GM12878 (cell line): Measurements from ENCODE around the gene THAP11. TPM values are rescaled to one million over a fixed set of nuclear protein-coding genes. Genes with fewer than 3 reads are reported as not detected.

Experiments used
- ATAC-seq: fragments of 200-7000 bp; cut with Tn5 transposase; 3 replicates; pipeline ENCODE4 v1.9.1; 2020; ENCODE audit warnings: mild to moderate bottlenecking, moderate library complexity
- BruUV-seq: library from RNA; stranded (reverse); fragments of 400-500 nt; replicated peaks from 2 replicates; lab custom pipeline; 2021; lab: Mats Ljungman, UMichigan
- CTCF ChIA-PET: fragments of 300-600 bp; sonication (Branson Sonifier 250); formaldehyde crosslinking; extraction: SDS; loops from one replicate; lab custom pipeline; 2021; ENCODE audit warnings: inconsistent platforms; lab: Yijun Ruan, JAX
- POLR2A ChIA-PET: fragments of 350-600 bp; formaldehyde crosslinking; extraction: SDS; loops from one replicate; lab custom pipeline; 2021; ENCODE audit warnings: inconsistent platforms; lab: Charles Lee
- RAD21 ChIA-PET: fragments of 300-600 bp; sonication (Branson Sonifier 250); formaldehyde crosslinking; loops from one replicate; lab custom pipeline; 2023; ENCODE audit warnings: antibody characterized with exemption; ENCODE audit not compliant: unreplicated experiment; lab: Charles Lee
- SMC1A ChIA-PET: fragments of 300-600 bp; sonication (Branson Sonifier 250); formaldehyde crosslinking; loops from one replicate; lab custom pipeline; 2023; ENCODE audit not compliant: unreplicated experiment, uncharacterized antibody; lab: Charles Lee
- DNase-seq: peaks from one replicate; pipeline ENCODE4 v3.0.0-alpha.2; 2011; ENCODE audit warnings: low read depth, low spot score
- FAIRE-seq: peaks from 3 replicates; lab custom pipeline; 2011; peaks lifted over from hg19 to GRCh38; lab: Jason Lieb, UNC
- H2AFZ ChIP-seq: 2 replicates; pipeline ENCODE4 v1.6.0; 2011; ENCODE audit warnings: low read depth, low read length, control low read depth; ENCODE audit not compliant: control insufficient read depth
- H3K27ac ChIP-seq: 2 replicates; pipeline ENCODE4 v1.5.1; 2011; ENCODE audit warnings: control low read depth; ENCODE audit not compliant: control insufficient read depth, insufficient read depth
- H3K27me3 ChIP-seq, 2 experiments: replicated peaks in 1 of 2; 2 replicates each; pipeline versions ENCODE4 v1.6.0 to v1.6.1; 2011; ENCODE audit warnings: low read length in 1 of 2; ENCODE audit not compliant: control insufficient read depth in 2 of 2, insufficient read depth in 2 of 2
- H3K36me3 ChIP-seq, 2 experiments: 2 replicates each; pipeline ENCODE4 v1.5.1; 2011; ENCODE audit warnings: low read length in 1 of 2; ENCODE audit not compliant: control insufficient read depth in 2 of 2, insufficient read depth in 2 of 2
- H3K4me1 ChIP-seq: 2 replicates; pipeline ENCODE4 v1.6.1; 2011; ENCODE audit warnings: mild to moderate bottlenecking, low read length, moderate library complexity, mixed read lengths; ENCODE audit not compliant: control insufficient read depth, insufficient read depth
- H3K4me2 ChIP-seq: 2 replicates; pipeline ENCODE4 v1.6.0; 2011; ENCODE audit warnings: control low read depth; ENCODE audit not compliant: control insufficient read depth, insufficient read depth
- H3K4me3 ChIP-seq: fragments of 200-600 bp; sonication (generic); 2 replicates; pipeline ENCODE4 v1.5.1; 2016
- H3K79me2 ChIP-seq: 2 replicates; pipeline ENCODE4 v1.6.0; 2011; ENCODE audit warnings: low read length; ENCODE audit not compliant: control insufficient read depth, insufficient read depth
- H3K9ac ChIP-seq: 2 replicates; pipeline ENCODE4 v1.8.0; 2011; ENCODE audit warnings: low read length, control low read depth, mixed read lengths; ENCODE audit not compliant: control insufficient read depth, insufficient read depth
- H3K9me3 ChIP-seq: replicated peaks from 3 replicates; pipeline ENCODE4 v1.5.1; 2011; ENCODE audit warnings: mild to moderate bottlenecking, low read length; ENCODE audit not compliant: control insufficient read depth, insufficient read depth
- H4K20me1 ChIP-seq: 2 replicates; pipeline ENCODE4 v1.6.0; 2011; ENCODE audit not compliant: control insufficient read depth, insufficient read depth
- CREM ChIP-seq: IDR thresholded peaks from 2 replicates; pipeline ENCODE4 v1.6.1; 2014; ENCODE audit warnings: antibody characterized with exemption, low read depth
- HCFC1 ChIP-seq: fragments of 150-350 bp; IDR thresholded peaks from 2 replicates; pipeline ENCODE4 v1.6.1; 2014; ENCODE audit warnings: low read length
- LARP7 ChIP-seq: fragments of 450-650 bp; IDR thresholded peaks from 2 replicates; pipeline ENCODE4 v1.6.1; 2017; ENCODE audit warnings: mild to moderate bottlenecking
- MYB ChIP-seq: fragments of 150-350 bp; IDR thresholded peaks from 2 replicates; pipeline ENCODE4 v1.6.1; 2014; ENCODE audit warnings: mild to moderate bottlenecking, low read depth, low read length, borderline replicate concordance
- NFYB ChIP-seq: IDR thresholded peaks from 2 replicates; pipeline ENCODE4 v1.6.1; 2011; ENCODE audit warnings: low read depth, mild to moderate bottlenecking, low read length, improper control_type of control experiment, moderate library complexity; ENCODE audit not compliant: insufficient read depth
- NR2C1 ChIP-seq: fragments of 450-650 bp; IDR thresholded peaks from 2 replicates; pipeline ENCODE4 v1.6.1; 2017; ENCODE audit warnings: antibody characterized with exemption, mild to moderate bottlenecking, moderate library complexity
- RAD21 ChIP-seq: IDR thresholded peaks from 2 replicates; pipeline ENCODE4 v1.6.1; 2011; ENCODE audit warnings: mild to moderate bottlenecking, low read depth, low read length, moderate library complexity; ENCODE audit not compliant: insufficient read depth
- RELA ChIP-seq: fragments of 450-650 bp; IDR thresholded peaks from 2 replicates; pipeline ENCODE4 v1.8.0; 2014; ENCODE audit warnings: borderline replicate concordance; ENCODE audit not compliant: partially characterized antibody
- STAT1 ChIP-seq: fragments of 450-650 bp; conservative IDR thresholded peaks from 2 replicates; pipeline ENCODE4 v1.6.1; 2014; ENCODE audit warnings: antibody characterized with exemption, mild to moderate bottlenecking
- WGBS: methylation state at CpG from one replicate; pipeline ENCODE4 v1.1.6; 2016; ENCODE audit warnings: low lambda C conversion rate; ENCODE audit not compliant: insufficient replicate concordance, insufficient coverage; ENCODE audit errors: missing lambda C conversion rate; 5-methylcytosine and 5-hydroxymethylcytosine counted together
- in situ Hi-C: fragments of 300-500 bp; cut with MboI; formaldehyde crosslinking; loops from 9 replicates; pipeline ENCODE4 v1.14.3; 2018; ENCODE audit warnings: mixed read lengths
- intact Hi-C: fragments of 100-400 bp; cut with micrococcal nuclease; formaldehyde crosslinking; loops from one replicate; pipeline ENCODE4 v1.14.2; 2022; ENCODE audit not compliant: unreplicated experiment
- polyA plus RNA-seq, 11 experiments: library from polyadenylated mRNA; depleted of rRNA in 4 of 11; unstranded in 6 of 11; stranded (reverse) in 5 of 11; fragments of >200 nt; fragmentation: Nextera tagmentation in 4 of 11; fragmentation: Illumina TruSeq in 1 of 11; extraction: Ambion mirVana in 4 of 11; extraction: Trizol in 1 of 11; gene quantifications; 1 replicate in 1 of 11; 2 replicates in 10 of 11; pipeline versions ENCODE4 v1.2.1 to v1.2.3, GENCODE V29; 2011 to 2016; ENCODE audit warnings: inconsistent platforms in 2 of 11, missing spikeins in 2 of 11, low read depth in 1 of 11
- total RNA-seq, 4 experiments: library from RNA; depleted of rRNA in 3 of 4; stranded (reverse); fragments of >200 nt in 3 of 4; fragmentation: Illumina TruSeq in 1 of 4; extraction: Trizol in 1 of 4; gene quantifications; 2 replicates each; pipeline versions ENCODE4 v1.2.1 to v1.2.3, GENCODE V29; 2013 to 2021
- TF ChIP-seq, protein P1 (sequence below): fragments of 450-650 bp; IDR thresholded peaks from 2 replicates; pipeline ENCODE4 v1.6.1; 2017; ENCODE audit warnings: low read depth, mild to moderate bottlenecking, moderate library complexity

Gene THAP11
- total and polyA plus RNA-seq, 10 of the 15 experiments (the other 5 are each of a cell fraction or from before 2014, with no cell fraction given), result 2.5 to 36.7 (median 21.4) TPM

- FAIRE-seq, result no peak
- TF ChIP-seq LARP7 (no peak), NFYB (no peak), HCFC1 (no peak), NR2C1 (no peak), MYB (no peak), STAT1 (no peak), RAD21 (no peak), RELA (no peak), CREM (no peak)
- TF ChIP-seq, protein P1, sequence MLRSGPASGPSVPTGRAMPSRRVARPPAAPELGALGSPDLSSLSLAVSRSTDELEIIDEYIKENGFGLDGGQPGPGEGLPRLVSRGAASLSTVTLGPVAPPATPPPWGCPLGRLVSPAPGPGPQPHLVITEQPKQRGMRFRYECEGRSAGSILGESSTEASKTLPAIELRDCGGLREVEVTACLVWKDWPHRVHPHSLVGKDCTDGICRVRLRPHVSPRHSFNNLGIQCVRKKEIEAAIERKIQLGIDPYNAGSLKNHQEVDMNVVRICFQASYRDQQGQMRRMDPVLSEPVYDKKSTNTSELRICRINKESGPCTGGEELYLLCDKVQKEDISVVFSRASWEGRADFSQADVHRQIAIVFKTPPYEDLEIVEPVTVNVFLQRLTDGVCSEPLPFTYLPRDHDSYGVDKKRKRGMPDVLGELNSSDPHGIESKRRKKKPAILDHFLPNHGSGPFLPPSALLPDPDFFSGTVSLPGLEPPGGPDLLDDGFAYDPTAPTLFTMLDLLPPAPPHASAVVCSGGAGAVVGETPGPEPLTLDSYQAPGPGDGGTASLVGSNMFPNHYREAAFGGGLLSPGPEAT, result no peak
- TF ChIP-seq, all 136 proteins: peak for 0
- Histone ChIP-seq H3K4me1 (peaks cover 3% of the 10 kb centered on the region; the same call in 1 of the 2 replicates), H3K9ac (no peak overlapping the region), H3K36me3 (peaks cover 22 to 61% of the 10 kb centered on the region in 2 experiments; a peak in 3 of 4 replicates), H3K27ac (no peak overlapping the region), H3K4me2 (no peak overlapping the region), H3K9me3 (no peaks in the 10 kb centered on the region), H2AFZ (no peak overlapping the region), H3K79me2 (peaks cover 12% of the 10 kb centered on the region), H3K4me3 (no peak overlapping the region), H3K27me3 (no peaks in the 10 kb centered on the region), H4K20me1 (no peaks in the 10 kb centered on the region; the same call in 1 of the 2 replicates)
- ATAC-seq (no peak), DNase-seq (no peak)
- SMC1A ChIA-PET, result no interaction called here
- CTCF ChIA-PET, result interaction anchor here (0.9 to 2.2 kb wide), 2 partner anchors 9 to 63 kb away, joined by 5 to 9 read pairs; no protein-coding TSS in a partner anchor
- no TSS peak for BruUV-seq
- WGBS, result 85% methylated on average over 12 of the region's 12 CpGs
- RAD21 ChIA-PET, result no interaction called here
- POLR2A ChIA-PET, result no interaction called here
- in situ Hi-C loops, result loop anchor here (5.0 kb wide), 1 partner anchor 163 kb away; no protein-coding TSS in a partner anchor
- intact Hi-C loops, result no loop called here
Observed at GRCh38 chr16:67879462-67879861, 37.3 kb downstream of the THAP11 start.
